ENCODE data around the gene LRRC17. TPM values are rescaled to one million over a fixed set of nuclear protein-coding genes. Genes with fewer than 3 reads are reported as not detected.

Gene LRRC17
- total and polyA plus RNA-seq, 2 of the 4 experiments (the other 2 are of a cell fraction) = 250 to 280 TPM

GRCh38 chr7:102935450-102936115 is 22.8 kb downstream of the LRRC17 start:
- intact Hi-C loops (cut with micrococcal nuclease) = no loop called here

More at GRCh38 chr7:102935450-102936115, 22.8 kb downstream of the LRRC17 start:
- Histone ChIP-seq H3K27me3 (ENCODE audit: control insufficient read depth, insufficient read depth, low read length) (no peaks in the 10 kb centered on the region), H3K9me1 (ENCODE audit: insufficient read depth, low read length) (peaks cover 31% of the 10 kb centered on the region), H3K27ac (ENCODE audit: insufficient read depth, low read length) (no peak overlapping the region), H2AK9ac (replicated peaks; ENCODE audit: low read depth, low read length, poor library complexity) (no peak overlapping the region), H3K9ac (ENCODE audit: low read depth, low read length) (no peak overlapping the region), H2BK120ac (ENCODE audit: low read depth, low read length) (no peak overlapping the region), H3K9me3 (ENCODE audit: control insufficient read depth, insufficient read depth, low read length) (no peaks in the 10 kb centered on the region), H3K18ac (ENCODE audit: low read depth, low read length) (no peak overlapping the region), H3K4me2 (ENCODE audit: low read depth, low read length) (no peak overlapping the region), H3K4me1 (ENCODE audit: control insufficient read depth, insufficient read depth, low read length) (peaks cover 24% of the 10 kb centered on the region), H2AK5ac (ENCODE audit: low read depth, low read length) (no peak overlapping the region), H3K14ac (replicated peaks; ENCODE audit: low read depth, low read length) (0 out of 2 replicates have a peak overlapping the region, but pooled peaks have one; percentile 33), H2BK5ac (ENCODE audit: low read depth, low read length, poor library complexity, severe bottlenecking) (no peak overlapping the region), H4K5ac (ENCODE audit: low read depth, low read length) (no peak overlapping the region), H3K4me3 (ENCODE audit: insufficient read depth, low read depth, low read length) (no peak overlapping the region), H4K20me1 (ENCODE audit: insufficient read depth, low read length) (no peaks in the 10 kb centered on the region), H3K23ac (ENCODE audit: low read depth, low read length) (peak overlapping the region; percentile 56; the same call in 1 of the 2 replicates), H4K91ac (ENCODE audit: insufficient read depth, low read depth, low read length) (no peak overlapping the region), H2BK20ac (ENCODE audit: low read depth, low read length) (no peak overlapping the region), H2BK15ac (ENCODE audit: low read depth, low read length) (no peak overlapping the region; the same call in 2 of the 3 replicates), H3K4ac (ENCODE audit: low read depth, low read length) (0 out of 2 replicates have a peak overlapping the region, but pooled peaks have one; percentile 45), H3K56ac (ENCODE audit: extremely low read depth, insufficient read depth, low read length) (no peak overlapping the region), H2AFZ (replicated peaks; ENCODE audit: low read length, poor library complexity) (no peak overlapping the region), H4K8ac (ENCODE audit: low read depth in 2 of 2, low read length in 2 of 2) (peak overlapping the region in 1 of 2 experiments; percentile 39; a peak in 1 of 4 replicates), H3K36me3 (ENCODE audit: control insufficient read depth, insufficient read depth, low read length) (peaks cover 14% of the 10 kb centered on the region), H3K79me1 (ENCODE audit: low read depth in 1 of 2, low read length in 2 of 2) (peaks cover 16 to 52% of the 10 kb centered on the region in 2 experiments)
- CTCF ChIA-PET = no interaction called here
- TF ChIP-seq MXI1 (IDR thresholded peaks at IDR 0.05; ENCODE audit: borderline replicate concordance, low read depth, low read length) (no peak), SMC3 (IDR thresholded peaks at IDR 0.05; ENCODE audit: low read depth, low read length) (no peak), USF2 (IDR thresholded peaks at IDR 0.05; ENCODE audit: low read depth, low read length) (no peak), ELK1 (IDR thresholded peaks at IDR 0.05; ENCODE audit: borderline replicate concordance, low read depth, low read length) (no peak), FOS (IDR thresholded peaks at IDR 0.05; ENCODE audit: low read depth, low read length) (no peak), CHD1 (IDR thresholded peaks at IDR 0.05; ENCODE audit: low read depth, low read length) (no peak), RAD21 (IDR thresholded peaks at IDR 0.05; ENCODE audit: low read length) (no peak), POLR2A (IDR thresholded peaks at IDR 0.05; ENCODE audit: low read depth, low read length) (no peak), CEBPB (IDR thresholded peaks at IDR 0.05; ENCODE audit: low read depth, low read length) (no peak), MAFK (IDR thresholded peaks at IDR 0.05; ENCODE audit: low read depth, low read length) (no peak)
- DNase-seq (no peak), ATAC-seq (ENCODE audit: low read depth) (no peak)
- no CpG with 5 or more reads among the region's 6 CpGs for WGBS, 2 experiments (ENCODE audit: extremely low coverage in 2 of 2, insufficient read length in 1 of 2)
- BruUV-seq (replicated peaks) = no TSS peak
- in situ Hi-C loops (cut with MboI; ENCODE audit: low sequenced_read_pairs) (no loop called here), dilution Hi-C loops (cut with HindIII; ENCODE audit: low sequenced_read_pairs, unreplicated experiment) (no loop called here)
- POLR2A ChIA-PET (ENCODE audit: unreplicated experiment) = no interaction called here

All from IMR-90 (cell line).